ENCODE results near the gene MLXIPL. TPM values are rescaled to one million over a fixed set of nuclear protein-coding genes. Genes with fewer than 3 reads are reported as not detected.

Gene MLXIPL
- total RNA-seq, 1 experiment from 2014 or later: 19.8 TPM

- H3K36me3 Mint-ChIP-seq (ENCODE audit: insufficient read depth, unreplicated experiment): peaks cover 6% of the 10 kb centered on the region
- BruUV-seq (replicated peaks): no TSS peak
- Histone ChIP-seq H3K27me3 (replicated peaks; ENCODE audit: control insufficient read depth, insufficient read depth, low read length) (no peaks in the 10 kb centered on the region), H3K4me1 (peaks cover 14% of the 10 kb centered on the region), H3K9me3 (no peaks in the 10 kb centered on the region), H3K4me3 (ENCODE audit: low read depth, low read length) (peak overlapping the region; percentile 53), H3K36me3 (ENCODE audit: control insufficient read depth, insufficient read depth, low read length) (no peaks in the 10 kb centered on the region)
- CTCF ChIA-PET: interaction anchor here (0.8 to 1.2 kb wide), 2 partner anchors 55 to 62 kb away, joined by 3 to 6 read pairs; no protein-coding TSS in a partner anchor
- H3K4me1 Mint-ChIP-seq (ENCODE audit: low read depth, unreplicated experiment): peaks cover 4% of the 10 kb centered on the region
- intact Hi-C loops (cut with micrococcal nuclease; ENCODE audit: unreplicated experiment): loop anchor here (2.0 to 5.0 kb wide), 2 partner anchors 56 to 147 kb away; partner anchors contain the start of gene BAZ1B
- POLR2A ChIA-PET: no interaction called here
- H3K27ac Mint-ChIP-seq (ENCODE audit: unreplicated experiment): no peak overlapping the region
- no peaks in the 10 kb centered on the region for H3K9me3 Mint-ChIP-seq (ENCODE audit: unreplicated experiment)
- TF ChIP-seq CTCF (IDR thresholded peaks at IDR 0.05; ENCODE audit: insufficient read depth in 1 of 2, low read depth in 1 of 2, low read length in 1 of 2, severe bottlenecking in 1 of 2, unreplicated experiment in 1 of 2): no peak
- no peaks in the 10 kb centered on the region for H3K27me3 Mint-ChIP-seq (ENCODE audit: insufficient read depth, unreplicated experiment)
- no peak for DNase-seq
- H3K4me3 Mint-ChIP-seq (ENCODE audit: unreplicated experiment): peak overlapping the region; percentile 70
Observed at GRCh38 chr7:73668886-73669230, 44.5 kb upstream of the MLXIPL start.

- Histone ChIP-seq H3K27me3 (replicated peaks; ENCODE audit: control insufficient read depth, insufficient read depth, low read length) (no peaks in the 10 kb centered on the region), H3K9me3 (no peaks in the 10 kb centered on the region), H3K4me3 (ENCODE audit: low read depth, low read length) (peak overlapping the region; percentile 53), H3K36me3 (ENCODE audit: control insufficient read depth, insufficient read depth, low read length) (no peaks in the 10 kb centered on the region), H3K4me1 (peaks cover 14% of the 10 kb centered on the region)
- no peak for TF ChIP-seq CTCF (IDR thresholded peaks at IDR 0.05; ENCODE audit: insufficient read depth in 1 of 2, low read depth in 1 of 2, low read length in 1 of 2, severe bottlenecking in 1 of 2, unreplicated experiment in 1 of 2)
- H3K27ac Mint-ChIP-seq (ENCODE audit: unreplicated experiment): no peak overlapping the region
- no TSS peak for BruUV-seq (replicated peaks)
- no peak for DNase-seq
- H3K36me3 Mint-ChIP-seq (ENCODE audit: insufficient read depth, unreplicated experiment): peaks cover 6% of the 10 kb centered on the region
- intact Hi-C loops (cut with micrococcal nuclease; ENCODE audit: unreplicated experiment): loop anchor here (2.0 to 5.0 kb wide), 2 partner anchors 57 to 146 kb away; partner anchors contain the start of gene BAZ1B
- POLR2A ChIA-PET: no interaction called here
- peaks cover 2% of the 10 kb centered on the region for H3K9me3 Mint-ChIP-seq (ENCODE audit: unreplicated experiment)
- CTCF ChIA-PET: interaction anchor here (0.5 to 1.2 kb wide), 4 partner anchors 53 to 70 kb away, joined by 3 to 8 read pairs (median 5); partner anchors contain the start of gene ABHD11
- peaks cover 4% of the 10 kb centered on the region for H3K4me1 Mint-ChIP-seq (ENCODE audit: low read depth, unreplicated experiment)
- peak overlapping the region; percentile 70 for H3K4me3 Mint-ChIP-seq (ENCODE audit: unreplicated experiment)
- no peaks in the 10 kb centered on the region for H3K27me3 Mint-ChIP-seq (ENCODE audit: insufficient read depth, unreplicated experiment)
Observed at GRCh38 chr7:73668103-73668885, 44.0 kb upstream of the MLXIPL start.

- no peak within 1 kb of the TSS for H3K27ac Mint-ChIP-seq (ENCODE audit: unreplicated experiment)
Observed at GRCh38 chr7:73667344-73668102, 43.2 kb upstream of the MLXIPL start, which contains the start of gene VPS37D. VPS37D (plus strand) TSS chr7:73667831; CDS start chr7:73667959, 128 bp downstream.

More at GRCh38 chr7:73667344-73668102, 43.2 kb upstream of the MLXIPL start, which contains the start of gene VPS37D:
- Histone ChIP-seq H3K9me3 (no peaks in the 10 kb centered on the region; the same call in 1 of the 2 replicates), H3K36me3 (ENCODE audit: control insufficient read depth, insufficient read depth, low read length) (no peaks in the 10 kb centered on the region), H3K4me1 (peaks cover 14% of the 10 kb centered on the region), H3K4me3 (ENCODE audit: low read depth, low read length) (peak within 1 kb of the TSS; percentile 53), H3K27me3 (replicated peaks; ENCODE audit: control insufficient read depth, insufficient read depth, low read length) (no peaks in the 10 kb centered on the region)
- intact Hi-C loops (cut with micrococcal nuclease; ENCODE audit: unreplicated experiment): loop anchor here (1.0 to 5.0 kb wide), 4 partner anchors 54 to 145 kb away; partner anchors contain the start of gene BAZ1B
- CTCF ChIA-PET: interaction anchor here (0.5 to 1.1 kb wide), 4 partner anchors 33 to 71 kb away, joined by 3 to 8 read pairs (median 4); partner anchors contain the start of gene ABHD11
- BruUV-seq (replicated peaks): no TSS peak
- POLR2A ChIA-PET: no interaction called here
- peak; percentile 85 to 94 for TF ChIP-seq CTCF (IDR thresholded peaks at IDR 0.05; ENCODE audit: insufficient read depth in 1 of 2, low read depth in 1 of 2, low read length in 1 of 2, severe bottlenecking in 1 of 2, unreplicated experiment in 1 of 2)
- H3K9me3 Mint-ChIP-seq (ENCODE audit: unreplicated experiment): peaks cover 10% of the 10 kb centered on the region
- peak within 1 kb of the TSS; percentile 70 for H3K4me3 Mint-ChIP-seq (ENCODE audit: unreplicated experiment)
- DNase-seq: peak; percentile 92 to 97
- H3K4me1 Mint-ChIP-seq (ENCODE audit: low read depth, unreplicated experiment): peaks cover 4% of the 10 kb centered on the region
- no peaks in the 10 kb centered on the region for H3K27me3 Mint-ChIP-seq (ENCODE audit: insufficient read depth, unreplicated experiment)
- peaks cover 6% of the 10 kb centered on the region for H3K36me3 Mint-ChIP-seq (ENCODE audit: insufficient read depth, unreplicated experiment)
